IPS-NIHi11 (cell line): ENCODE data around the gene MYO7A.

Experiments
- DNase-seq: peaks from one replicate; pipeline ENCODE4 v3.0.0; 2012; ENCODE audit warnings: mixed read lengths, low spot score

The MYO7A gene

GRCh38 chr11:77167111-77167626, 39.1 kb downstream of the MYO7A start:
- DNase-seq, result no peak

GRCh38 chr11:77167791-77168190, 39.7 kb downstream of the MYO7A start:
- no peak for DNase-seq

- DNase-seq, result peak; percentile 66
These were observed 42.1 kb downstream of the MYO7A start for GRCh38 chr11:77170107-77170506.

GRCh38 chr11:77171254-77171653, 43.2 kb downstream of the MYO7A start:
- no peak for DNase-seq

GRCh38 chr11:77171885-77172665, 44.0 kb downstream of the MYO7A start:
- peak; percentile 92 for DNase-seq

GRCh38 chr11:77172666-77172982, 44.6 kb downstream of the MYO7A start:
- no peak for DNase-seq

GRCh38 chr11:77173494-77173893, 45.4 kb downstream of the MYO7A start:
- no peak for DNase-seq

GRCh38 chr11:77174559-77174958, 46.5 kb downstream of the MYO7A start:
- peak; percentile 62 for DNase-seq

- DNase-seq, result no peak
These were observed 47.2 kb downstream of the MYO7A start for GRCh38 chr11:77175021-77175842.

- DNase-seq, result peak; percentile 77
These were observed 48.0 kb downstream of the MYO7A start for GRCh38 chr11:77175869-77176539.

GRCh38 chr11:77176996-77177395, 49.0 kb downstream of the MYO7A start:
- DNase-seq, result no peak

- DNase-seq, result no peak
These were observed 50.1 kb downstream of the MYO7A start for GRCh38 chr11:77178150-77178549.

- DNase-seq, result no peak
These were observed 51.0 kb downstream of the MYO7A start for GRCh38 chr11:77179048-77179447.

GRCh38 chr11:77179681-77180080, 51.6 kb downstream of the MYO7A start:
- no peak for DNase-seq

GRCh38 chr11:77180346-77180745, 52.3 kb downstream of the MYO7A start:
- DNase-seq, result no peak

- DNase-seq, result no peak
These were observed 53.2 kb downstream of the MYO7A start for GRCh38 chr11:77181226-77181625.

- DNase-seq, result no peak
These were observed 53.9 kb downstream of the MYO7A start for GRCh38 chr11:77181799-77182541.

- no peak for DNase-seq
These were observed 54.7 kb downstream of the MYO7A start for GRCh38 chr11:77182542-77183430.

- no peak for DNase-seq
These were observed 55.5 kb downstream of the MYO7A start for GRCh38 chr11:77183431-77183984.

- no peak for DNase-seq
These were observed 56.3 kb downstream of the MYO7A start for GRCh38 chr11:77184136-77184860.
